Measurements from ENCODE around the gene RGS3.

- TF ChIP-seq CTCF (conservative IDR thresholded peaks at IDR 0.05; ENCODE audit: low read length) (no peak), EZH2phosphoT487 (IDR thresholded peaks at IDR 0.05; ENCODE audit: borderline replicate concordance, low read depth, low read length) (no peak)
Measured at GRCh38 chr9:113603773-113604172, 140.2 kb downstream of the RGS3 start.
